Fibroblast of lung (primary cell): ENCODE data around the gene CAPNS1.

Source experiments
- EZH2 ChIP-seq: IDR thresholded peaks from 2 replicates; pipeline ENCODE4 v1.5.1; 2012; ENCODE audit warnings: low read length, control low read depth, mild to moderate bottlenecking; ENCODE audit errors: missing control alignments
- TF ChIP-seq, protein P1 (sequence below), 2 donors: IDR thresholded peaks in 1 of 2; conservative IDR thresholded peaks in 1 of 2; 1 replicate in 1 of 2; 2 replicates in 1 of 2; pipeline ENCODE4 v1.5.1; 2011 to 2012; ENCODE audit warnings: low read length in 2 of 2, control low read depth in 1 of 2, inconsistent platforms in 1 of 2, low read depth in 1 of 2, mild to moderate bottlenecking in 1 of 2

DNA sequence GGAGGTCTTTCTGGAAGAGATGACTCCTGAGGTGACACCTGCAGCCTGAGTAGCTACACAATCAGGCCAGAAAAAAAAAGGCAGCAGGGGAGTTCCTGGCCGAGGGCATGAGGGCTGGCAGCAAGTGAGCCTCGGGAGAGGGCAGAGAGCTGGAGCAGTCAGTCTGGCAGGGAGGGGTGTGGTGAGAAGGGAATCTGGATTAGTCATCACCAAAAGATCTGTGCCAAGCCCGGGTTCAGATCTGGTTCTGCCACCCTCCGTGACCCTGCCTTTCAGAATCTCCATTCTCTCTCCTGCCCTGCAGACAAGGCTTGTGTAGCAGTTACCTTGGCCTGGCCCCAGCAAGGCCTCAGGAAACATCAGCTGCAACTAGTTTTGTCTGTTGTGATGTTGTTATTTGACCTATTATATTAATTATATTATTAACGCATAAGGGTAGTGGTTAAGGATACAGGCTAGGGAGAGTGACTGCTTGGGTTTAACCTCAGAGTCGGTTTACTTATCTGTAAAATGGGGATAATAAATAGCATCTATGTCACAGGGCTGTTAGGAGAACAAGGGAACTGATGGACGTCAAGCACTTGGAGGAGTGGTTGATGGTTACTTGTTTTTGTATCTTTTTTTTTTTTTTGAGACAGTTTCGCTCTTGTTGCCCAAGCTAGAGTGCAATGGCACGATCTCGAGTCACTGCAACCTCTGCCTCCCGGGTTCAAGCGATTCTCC, 2.7 kb upstream of the CAPNS1 start:
- TF ChIP-seq, protein P1, sequence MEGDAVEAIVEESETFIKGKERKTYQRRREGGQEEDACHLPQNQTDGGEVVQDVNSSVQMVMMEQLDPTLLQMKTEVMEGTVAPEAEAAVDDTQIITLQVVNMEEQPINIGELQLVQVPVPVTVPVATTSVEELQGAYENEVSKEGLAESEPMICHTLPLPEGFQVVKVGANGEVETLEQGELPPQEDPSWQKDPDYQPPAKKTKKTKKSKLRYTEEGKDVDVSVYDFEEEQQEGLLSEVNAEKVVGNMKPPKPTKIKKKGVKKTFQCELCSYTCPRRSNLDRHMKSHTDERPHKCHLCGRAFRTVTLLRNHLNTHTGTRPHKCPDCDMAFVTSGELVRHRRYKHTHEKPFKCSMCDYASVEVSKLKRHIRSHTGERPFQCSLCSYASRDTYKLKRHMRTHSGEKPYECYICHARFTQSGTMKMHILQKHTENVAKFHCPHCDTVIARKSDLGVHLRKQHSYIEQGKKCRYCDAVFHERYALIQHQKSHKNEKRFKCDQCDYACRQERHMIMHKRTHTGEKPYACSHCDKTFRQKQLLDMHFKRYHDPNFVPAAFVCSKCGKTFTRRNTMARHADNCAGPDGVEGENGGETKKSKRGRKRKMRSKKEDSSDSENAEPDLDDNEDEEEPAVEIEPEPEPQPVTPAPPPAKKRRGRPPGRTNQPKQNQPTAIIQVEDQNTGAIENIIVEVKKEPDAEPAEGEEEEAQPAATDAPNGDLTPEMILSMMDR (conservative IDR thresholded peaks at IDR 0.05 in 1 of 2, IDR thresholded peaks at IDR 0.05 in 1 of 2; ENCODE audit: low read depth in 1 of 2, low read length in 2 of 2): no peak
- no peak for TF ChIP-seq EZH2
